Skin epidermis (tissue), 12 donors: ENCODE measurements around the gene EPN2.
A peak's percentile ranks its signal among the peaks of the same experiment; 100 is the strongest.

Experiments used
- H3K27ac ChIP-seq, 21 experiments: fragments of 200-600 bp; sonication (generic) in 11 of 21; one replicate each; pipeline ENCODE4 v1.5.0; 2020; ENCODE audit warnings: mild to moderate bottlenecking in 3 of 21, inconsistent platforms in 2 of 21, moderate library complexity in 2 of 21
- H3K4me3 ChIP-seq, 7 experiments: fragments of 200-600 bp; sonication (generic) in 2 of 7; one replicate each; pipeline ENCODE4 v1.5.0; 2020; ENCODE audit warnings: inconsistent platforms in 2 of 7, mild to moderate bottlenecking in 2 of 7, moderate library complexity in 1 of 7

Gene EPN2

DNA sequence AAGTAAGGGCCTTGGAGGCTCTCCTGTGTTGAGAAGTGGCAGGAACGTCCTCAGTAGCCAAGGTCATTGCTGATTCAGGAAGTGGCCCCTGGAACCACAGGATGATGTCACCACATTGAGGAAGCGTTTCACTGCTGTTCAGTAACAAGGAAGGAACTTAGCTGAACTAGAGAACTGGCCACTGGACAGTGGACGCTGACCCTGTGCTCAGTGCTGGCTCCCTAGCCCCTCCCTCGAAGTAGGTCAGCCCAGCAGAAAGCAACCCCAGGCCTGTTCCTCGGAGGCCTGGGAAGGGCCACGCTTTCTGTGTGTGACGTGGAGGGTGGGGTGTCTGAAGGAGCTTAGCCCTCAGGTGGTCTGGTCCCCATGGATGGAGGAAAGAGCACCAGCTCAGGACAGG lies 67.0 kb downstream of the EPN2 start:
- Histone ChIP-seq H3K4me3 (no peak overlapping the region), H3K27ac (peak overlapping the region in 4 of 21 experiments; percentile 16 to 32 (median 25))

DNA sequence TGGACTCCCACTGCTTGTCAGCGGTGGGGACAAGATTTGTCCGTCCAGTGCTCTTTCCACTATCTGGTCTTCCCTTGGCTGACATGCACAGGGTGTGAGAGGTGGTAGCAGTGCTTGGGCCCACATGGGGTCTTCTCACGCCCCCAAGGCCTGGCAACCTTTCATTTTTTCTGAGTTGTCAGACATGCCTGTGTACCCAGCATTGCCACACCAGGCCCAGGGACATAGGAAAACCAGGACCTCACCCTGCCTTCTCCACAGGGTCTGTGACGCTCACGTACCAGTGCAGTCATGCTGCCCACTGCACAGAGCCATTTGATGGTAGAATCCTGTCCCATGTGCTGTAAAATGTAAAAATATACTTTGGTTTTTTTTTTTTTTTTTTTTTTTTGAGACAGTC lies 67.6 kb downstream of the EPN2 start:
- Histone ChIP-seq H3K27ac (peak overlapping the region in 4 of 21 experiments; percentile 16 to 32 (median 25)), H3K4me3 (no peak overlapping the region)

DNA sequence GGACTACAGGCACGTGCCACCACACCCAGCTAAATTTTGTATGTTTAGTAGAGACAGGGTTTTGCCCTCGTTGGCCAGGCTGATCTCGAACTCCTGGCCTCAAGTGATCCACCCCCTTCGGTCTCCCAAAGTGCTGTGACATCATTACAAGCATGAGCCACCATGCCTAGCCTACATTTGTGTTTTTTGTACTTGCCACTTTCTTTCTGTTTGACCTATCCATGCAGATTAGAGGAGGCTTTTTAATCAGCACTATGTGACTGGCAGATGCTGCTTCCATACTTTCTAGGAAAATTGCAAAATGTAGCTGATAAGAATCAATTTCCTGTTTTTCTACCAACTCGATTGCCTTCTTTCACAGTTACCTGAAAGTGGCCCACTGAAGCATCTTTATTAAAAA lies 68.1 kb downstream of the EPN2 start:
- Histone ChIP-seq H3K4me3 (no peak overlapping the region), H3K27ac (peak overlapping the region in 1 of 21 experiments; percentile 22)

DNA sequence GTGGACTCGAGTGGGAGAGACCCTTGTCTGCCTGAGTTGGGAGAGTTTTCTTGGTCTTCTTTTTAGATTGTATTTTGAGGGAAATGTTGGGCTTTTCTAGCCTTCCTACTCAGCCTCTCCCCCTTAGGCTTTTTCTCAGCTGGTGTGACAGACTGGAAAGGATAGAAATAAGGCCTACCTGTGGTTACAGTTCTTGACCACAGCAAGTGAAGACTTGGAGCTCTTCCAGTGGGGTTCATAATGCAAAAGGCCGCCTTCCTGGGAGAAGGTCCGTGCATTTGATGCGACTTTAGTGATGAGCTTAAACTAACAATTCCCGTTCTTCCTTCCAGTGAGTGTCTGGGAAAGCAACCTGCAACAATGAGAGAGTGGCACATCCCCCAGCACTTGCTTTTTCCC lies 68.6 kb downstream of the EPN2 start:
- Histone ChIP-seq H3K27ac (peak overlapping the region in 1 of 21 experiments; percentile 22), H3K4me3 (no peak overlapping the region)

DNA sequence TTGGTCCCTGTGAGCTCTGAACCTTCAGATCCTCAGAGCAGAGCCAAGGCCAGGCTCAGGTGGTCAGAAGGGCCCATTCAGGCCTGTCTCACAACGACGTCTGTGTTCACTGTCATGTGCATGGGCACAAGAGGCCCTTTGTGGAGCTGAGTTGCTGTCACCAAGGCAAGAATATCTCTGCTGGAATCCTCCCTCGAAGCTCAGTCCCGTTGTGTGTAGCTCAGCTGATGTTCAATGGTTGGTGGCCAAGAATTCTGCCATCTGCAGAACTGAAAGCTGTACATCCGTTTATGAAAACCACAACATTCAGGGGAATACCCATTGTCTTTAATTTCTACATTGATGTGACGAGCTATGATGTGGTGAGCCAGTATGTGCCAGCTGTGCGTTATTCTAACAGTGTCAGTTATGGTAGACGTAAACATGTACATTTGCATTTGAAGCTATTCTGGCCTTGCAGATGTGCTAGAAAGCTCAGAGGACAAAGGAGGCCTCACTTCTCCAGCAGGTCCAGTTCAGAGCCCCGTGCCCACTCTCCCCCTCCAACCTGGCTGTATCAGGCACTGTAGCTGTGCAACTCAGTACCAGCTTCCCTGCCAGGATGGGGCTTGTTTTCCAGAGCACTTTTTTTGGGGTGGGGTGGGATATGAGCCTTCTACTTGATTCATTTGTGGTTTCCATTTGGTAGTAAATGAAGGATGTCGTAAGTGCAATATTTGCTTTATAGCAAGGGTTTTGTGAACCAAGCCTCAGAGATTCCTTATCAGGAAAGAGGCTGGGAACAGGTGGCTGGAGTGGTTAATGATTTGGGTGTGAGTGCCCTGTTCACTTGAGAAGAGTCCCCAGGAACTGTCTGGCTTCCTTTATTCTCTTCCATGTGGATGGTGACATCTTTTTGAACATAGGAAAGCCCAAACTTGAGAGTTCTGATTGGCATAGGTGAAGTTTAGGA lies 69.3 kb downstream of the EPN2 start:
- no peak overlapping the region for H3K4me3 ChIP-seq
- H3K27ac ChIP-seq, result no peak overlapping the region

DNA sequence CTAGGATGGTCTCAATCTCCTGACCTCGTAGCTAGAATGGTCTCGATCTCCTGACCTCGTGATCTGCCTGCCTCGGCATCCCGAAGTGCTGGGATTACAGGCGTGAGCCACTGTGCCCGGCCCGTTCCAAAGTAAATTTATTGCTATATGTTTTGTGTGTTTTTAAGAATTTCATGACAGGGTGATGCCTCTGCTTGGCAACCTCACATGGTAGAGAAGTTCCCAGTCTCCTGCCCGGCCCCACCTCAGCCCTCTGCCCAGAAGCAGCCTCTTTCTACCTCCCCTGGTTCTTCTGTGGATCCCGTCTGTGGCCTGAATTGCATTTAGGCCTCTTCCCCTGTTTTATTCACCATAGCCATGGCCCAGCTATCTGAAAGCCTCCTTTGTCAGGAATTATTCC lies 70.4 kb downstream of the EPN2 start:
- Histone ChIP-seq H3K4me3 (no peak overlapping the region), H3K27ac (no peak overlapping the region)

DNA sequence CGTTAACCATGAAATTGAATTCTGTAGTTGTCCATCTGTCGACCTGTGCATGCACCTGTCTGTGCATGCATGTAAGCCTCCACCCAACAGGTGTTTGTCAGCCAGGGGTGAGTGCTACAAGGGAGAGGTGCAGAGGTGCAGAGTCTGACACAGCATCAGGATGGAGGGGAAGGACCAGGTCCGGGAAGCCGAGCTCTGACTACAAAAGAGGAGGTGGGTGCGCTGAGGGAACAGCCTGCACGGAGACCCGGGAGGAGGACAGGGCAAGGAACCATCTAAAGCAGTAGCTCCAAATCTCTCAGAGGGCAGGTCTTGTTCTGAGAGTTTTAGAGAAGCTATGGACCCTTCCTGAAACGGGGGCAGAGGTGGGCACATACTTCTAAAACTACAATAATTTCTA lies 71.2 kb downstream of the EPN2 start:
- H3K4me3 ChIP-seq, result no peak overlapping the region
- no peak overlapping the region for H3K27ac ChIP-seq

DNA sequence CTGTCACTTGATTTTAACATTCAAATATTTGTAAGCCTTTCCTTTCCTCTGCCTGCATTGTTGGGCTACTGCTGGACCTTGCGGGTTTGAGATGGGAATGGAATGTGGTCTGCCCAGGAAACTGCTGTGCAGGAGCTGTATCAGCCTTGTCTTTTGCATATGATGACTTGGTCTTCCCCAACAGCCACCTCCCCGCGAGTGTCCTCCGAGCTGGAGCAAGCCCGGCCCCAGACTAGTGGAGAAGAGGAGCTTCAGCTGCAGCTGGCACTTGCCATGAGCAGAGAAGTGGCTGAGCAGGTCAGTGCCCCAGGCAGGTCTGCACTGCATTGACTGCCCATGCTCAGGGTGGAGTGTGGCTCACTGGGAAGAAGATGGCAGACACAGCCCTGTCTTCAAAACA lies 72.5 kb downstream of the EPN2 start:
- Histone ChIP-seq H3K4me3 (no peak overlapping the region), H3K27ac (no peak overlapping the region)

DNA sequence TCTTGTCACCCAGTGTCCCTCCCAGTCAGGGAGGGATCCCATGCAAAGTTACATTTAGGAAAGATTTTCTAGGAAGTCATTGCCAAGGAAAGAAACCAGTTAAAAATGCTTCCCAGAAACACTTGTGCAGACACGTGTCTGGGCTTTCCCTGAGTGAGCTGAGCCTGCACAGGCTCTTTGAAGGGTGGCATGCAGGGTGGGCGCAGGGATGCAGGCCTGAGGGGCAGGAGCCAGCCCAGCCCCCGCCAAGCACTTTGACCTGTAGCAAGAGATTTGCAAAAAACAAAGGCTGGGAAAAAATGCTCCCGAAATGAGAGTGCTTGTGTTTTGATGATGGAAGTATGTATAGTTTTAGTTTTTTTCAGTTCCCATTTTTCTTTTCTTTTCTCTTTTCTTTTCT lies 73.0 kb downstream of the EPN2 start:
- Histone ChIP-seq H3K4me3 (no peak overlapping the region), H3K27ac (no peak overlapping the region)

DNA sequence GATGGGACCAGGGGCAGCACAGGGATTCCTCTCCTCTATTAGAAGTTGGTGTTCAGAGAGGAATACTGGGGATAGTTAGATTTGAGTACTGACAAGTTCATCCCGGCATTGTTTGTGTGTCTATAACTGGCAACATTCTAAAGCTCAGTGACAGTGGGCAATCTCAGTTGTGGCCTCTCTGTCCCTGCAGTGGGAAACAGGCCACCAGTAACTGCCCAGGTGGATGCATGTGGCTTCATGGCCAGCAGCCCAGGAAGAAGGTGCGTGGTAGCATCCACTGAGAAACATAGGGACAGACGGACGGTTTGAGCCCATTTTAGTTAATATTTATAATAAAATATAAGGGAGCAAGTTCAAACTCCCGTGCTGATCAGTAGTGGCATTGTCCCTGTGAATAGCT lies 73.8 kb downstream of the EPN2 start:
- Histone ChIP-seq H3K4me3 (no peak overlapping the region), H3K27ac (peak overlapping the region in 1 of 21 experiments; percentile 51)

DNA sequence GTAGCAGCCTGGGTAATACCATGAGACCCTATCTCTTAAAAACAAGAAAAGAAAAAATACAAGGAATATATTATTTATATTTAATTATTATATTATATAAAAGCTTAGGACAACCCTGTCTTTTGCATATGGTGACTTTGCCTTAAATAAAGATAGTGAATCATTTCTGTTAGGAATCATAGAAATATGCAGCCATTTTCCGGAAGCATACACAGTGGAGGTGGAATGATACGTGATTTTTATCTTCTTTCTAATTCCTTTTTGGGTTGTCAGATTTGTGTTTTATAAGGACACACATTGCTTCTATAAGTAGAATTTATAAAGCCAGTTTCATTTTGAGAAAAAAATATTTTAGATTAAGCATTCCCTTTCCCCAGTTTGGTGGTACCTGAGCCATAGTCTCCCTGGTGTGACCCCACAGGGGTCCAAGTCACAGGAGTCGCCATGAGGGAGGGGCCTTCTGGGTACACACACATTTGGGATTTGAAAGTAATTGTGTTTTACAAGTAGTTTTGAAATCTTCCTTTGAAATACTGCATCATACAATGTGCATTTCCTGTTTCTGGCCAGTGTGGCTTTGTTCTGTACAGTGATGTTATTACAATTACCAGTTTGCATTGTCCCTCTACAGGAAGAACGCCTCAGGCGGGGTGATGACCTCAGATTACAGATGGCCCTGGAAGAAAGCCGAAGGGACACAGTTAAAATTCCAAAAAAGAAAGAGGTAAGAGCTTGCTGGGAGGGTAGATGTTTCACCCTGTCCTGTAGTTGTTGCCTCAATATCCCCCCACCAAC lies 74.5 kb downstream of the EPN2 start:
- H3K27ac ChIP-seq, result peak overlapping the region in 6 of 21 experiments; percentile 1 to 44 (median 26)
- H3K4me3 ChIP-seq, result no peak overlapping the region

DNA sequence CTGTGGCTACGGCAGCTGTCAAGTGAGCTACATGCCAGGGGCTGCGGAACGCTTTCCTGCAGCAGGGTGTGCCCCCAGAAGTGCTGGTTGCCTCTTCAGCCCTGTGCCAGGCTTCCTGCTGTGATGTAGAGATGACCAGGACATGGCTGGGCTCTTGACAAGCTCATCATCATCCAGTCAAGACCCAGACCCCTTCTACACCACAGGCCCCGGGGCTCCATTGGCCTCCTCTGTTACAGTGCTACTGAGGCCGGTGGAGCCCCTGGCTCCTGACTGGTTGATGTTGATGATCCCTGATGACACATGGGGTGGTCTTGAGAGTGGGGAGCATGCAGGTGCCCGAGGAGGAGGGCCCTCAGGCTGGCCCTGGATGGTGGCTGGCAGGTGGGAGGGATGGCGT lies 75.2 kb downstream of the EPN2 start:
- no peak overlapping the region for H3K4me3 ChIP-seq
- peak overlapping the region in 8 of 21 experiments; percentile 9 to 62 (median 42) for H3K27ac ChIP-seq

DNA sequence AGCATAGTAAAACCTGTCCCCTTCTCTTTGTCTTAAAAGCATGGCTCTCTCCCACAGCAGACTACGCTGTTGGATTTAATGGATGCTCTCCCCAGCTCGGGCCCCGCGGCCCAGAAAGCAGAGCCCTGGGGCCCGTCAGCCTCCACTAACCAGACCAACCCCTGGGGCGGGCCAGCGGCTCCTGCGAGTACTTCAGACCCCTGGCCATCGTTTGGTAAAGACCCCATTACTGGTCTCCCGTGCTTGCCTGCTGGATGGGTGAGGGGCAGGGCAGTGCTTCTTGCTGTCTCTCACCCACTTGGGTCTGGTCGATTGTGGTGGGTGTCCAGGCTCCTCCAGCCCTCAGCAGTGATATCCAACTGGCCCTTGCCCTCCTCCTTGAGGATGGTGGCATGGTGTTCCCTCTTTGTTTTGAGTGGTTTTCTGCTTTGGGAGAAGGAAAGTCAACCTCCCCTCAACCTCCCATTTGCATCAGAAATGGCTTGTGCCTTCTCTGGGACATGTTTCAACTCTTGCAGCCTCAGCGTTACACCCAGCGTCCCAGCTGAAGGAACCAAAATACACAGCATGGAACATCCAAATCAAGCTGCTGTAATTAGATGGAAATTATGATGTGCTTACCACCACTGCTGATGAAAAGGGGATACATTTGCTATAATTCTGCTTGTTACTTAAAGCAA lies 76.0 kb downstream of the EPN2 start:
- H3K27ac ChIP-seq, result peak overlapping the region in 8 of 21 experiments; percentile 9 to 55 (median 38)
- H3K4me3 ChIP-seq, result no peak overlapping the region

DNA sequence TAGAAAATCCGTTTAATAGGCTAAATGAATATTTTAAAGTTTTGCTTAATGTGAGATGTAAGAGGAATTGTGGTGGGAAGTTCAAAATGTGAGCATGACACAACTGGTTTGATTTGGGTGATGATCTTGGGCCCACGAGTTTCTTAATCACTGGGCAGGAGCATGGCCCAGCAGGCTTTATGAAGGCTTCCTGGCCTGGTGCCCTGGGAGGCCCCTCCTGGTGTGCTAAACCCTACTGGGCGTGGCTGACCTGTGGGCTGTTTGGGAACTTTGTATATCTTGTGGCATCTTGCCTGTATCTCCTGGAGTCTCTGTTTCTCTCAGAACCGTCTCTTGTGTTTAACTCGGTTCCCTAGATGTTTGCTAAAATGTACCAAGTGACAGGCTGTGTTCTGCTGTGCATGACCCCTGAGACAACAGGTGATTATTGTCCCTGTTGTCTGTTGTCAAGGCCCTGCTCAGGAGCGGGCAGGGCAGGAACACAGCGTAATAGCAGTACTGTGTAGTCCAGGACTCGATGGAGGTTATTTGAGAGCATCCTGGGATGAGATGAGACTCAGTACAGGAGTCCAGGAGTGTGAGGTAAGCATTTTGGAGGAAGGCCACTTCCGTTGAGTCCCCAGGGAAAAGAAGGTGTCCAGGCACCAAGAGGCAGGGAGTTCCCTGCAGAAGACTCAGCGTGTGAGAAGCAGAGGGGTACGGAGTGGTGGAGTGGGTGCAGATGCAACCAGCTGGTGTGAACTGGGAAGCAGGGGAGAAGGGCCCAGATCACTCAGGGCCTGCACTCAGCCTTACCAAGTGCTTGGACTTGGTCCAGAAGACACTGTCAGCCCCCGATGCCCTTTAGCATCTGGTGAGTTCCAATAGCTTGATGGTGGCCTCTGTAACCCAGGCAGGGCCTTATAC lies 76.8 kb downstream of the EPN2 start:
- Histone ChIP-seq H3K27ac (peak overlapping the region in 4 of 21 experiments; percentile 15 to 65 (median 39)), H3K4me3 (no peak overlapping the region)

DNA sequence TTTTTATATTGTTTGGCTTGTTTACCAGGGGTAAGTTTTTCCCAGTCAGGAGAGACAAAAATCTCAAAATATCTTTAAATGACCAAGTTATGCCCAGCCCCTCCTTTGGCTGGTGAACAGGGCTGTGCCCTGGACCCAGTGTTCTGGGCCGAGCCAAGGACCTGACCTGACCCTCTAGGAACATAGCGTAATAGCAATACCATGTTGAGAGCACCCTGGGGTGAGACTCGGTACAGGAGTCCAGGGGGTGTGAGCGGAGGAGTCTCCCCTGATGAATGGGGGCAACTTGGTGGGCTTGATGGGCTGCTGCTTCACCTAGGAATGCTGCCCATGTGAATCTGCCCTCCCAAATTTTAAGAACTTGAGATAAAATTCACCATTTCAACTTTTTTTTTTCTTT lies 77.9 kb downstream of the EPN2 start:
- H3K27ac ChIP-seq, result no peak overlapping the region
- H3K4me3 ChIP-seq, result no peak overlapping the region

DNA sequence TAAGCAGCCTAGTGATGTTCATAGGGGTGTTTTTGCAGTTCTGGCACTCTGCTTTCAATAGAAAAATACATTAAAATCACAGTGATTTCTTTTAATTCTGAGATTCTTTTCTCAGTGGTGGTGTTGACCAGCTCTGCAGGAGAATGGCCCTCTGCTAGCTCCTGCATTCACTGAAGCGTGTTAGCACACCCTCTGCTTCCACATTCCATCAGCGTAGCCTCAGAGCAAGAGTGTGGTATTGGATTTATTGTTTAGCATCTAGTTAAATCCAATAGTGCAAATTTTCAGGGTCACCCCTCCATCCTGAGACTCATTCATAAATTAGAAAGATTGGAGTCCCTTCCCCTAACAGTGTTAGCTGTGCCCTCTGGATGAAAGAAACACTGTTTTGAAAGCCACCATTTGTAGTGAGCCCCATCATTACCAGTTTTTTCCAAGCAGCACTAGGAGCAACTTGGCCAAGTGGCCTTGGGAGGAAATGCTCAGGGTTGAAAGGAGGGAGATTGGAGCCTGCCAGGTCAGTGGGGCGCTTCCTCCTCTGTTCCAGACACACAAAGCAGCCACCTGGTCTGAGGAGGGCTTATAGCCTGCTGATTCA lies 79.7 kb downstream of the EPN2 start:
- H3K4me3 ChIP-seq, result no peak overlapping the region

DNA sequence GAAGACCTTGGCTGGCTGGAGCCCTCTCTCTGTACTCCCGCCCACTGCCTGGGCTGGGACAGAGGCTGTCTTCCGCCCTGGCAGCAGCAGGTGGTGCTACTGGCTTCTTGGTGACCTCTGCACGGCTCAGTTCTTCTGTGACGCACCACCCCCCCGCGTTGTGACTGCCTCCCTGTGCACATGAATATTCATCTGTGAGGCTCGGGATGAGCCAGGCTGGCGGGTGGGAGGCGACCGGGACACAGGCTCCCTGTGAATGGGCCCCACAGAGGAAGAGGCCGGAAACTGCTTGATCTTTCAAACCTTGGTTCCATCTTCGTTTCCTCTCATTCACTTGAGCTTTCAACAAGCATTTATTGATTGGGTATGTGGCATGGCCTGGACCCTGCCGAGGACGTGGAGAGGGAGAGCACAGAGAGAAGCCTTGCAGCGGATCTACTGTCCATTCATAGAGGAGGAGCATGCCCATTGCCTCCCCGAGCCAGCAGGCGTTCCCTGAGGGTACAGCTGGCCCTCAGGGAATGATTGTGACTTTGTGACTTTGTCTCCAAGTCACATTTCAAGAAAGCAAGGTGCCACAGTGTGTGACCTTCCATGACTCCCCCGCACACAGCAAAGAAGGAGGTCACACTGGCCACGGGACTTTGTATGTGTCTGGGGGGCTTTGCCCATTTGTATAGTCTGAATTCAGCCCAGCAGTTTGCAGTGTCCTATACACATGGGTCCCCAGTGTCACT lies 80.4 kb downstream of the EPN2 start:
- Histone ChIP-seq H3K4me3 (no peak overlapping the region), H3K27ac (peak overlapping the region in 2 of 21 experiments; percentile 19 to 49)

More for the DNA sequence above, 79.7 kb downstream of the EPN2 start:
- H3K27ac ChIP-seq, result peak overlapping the region in 2 of 21 experiments; percentile 19 to 49

DNA sequence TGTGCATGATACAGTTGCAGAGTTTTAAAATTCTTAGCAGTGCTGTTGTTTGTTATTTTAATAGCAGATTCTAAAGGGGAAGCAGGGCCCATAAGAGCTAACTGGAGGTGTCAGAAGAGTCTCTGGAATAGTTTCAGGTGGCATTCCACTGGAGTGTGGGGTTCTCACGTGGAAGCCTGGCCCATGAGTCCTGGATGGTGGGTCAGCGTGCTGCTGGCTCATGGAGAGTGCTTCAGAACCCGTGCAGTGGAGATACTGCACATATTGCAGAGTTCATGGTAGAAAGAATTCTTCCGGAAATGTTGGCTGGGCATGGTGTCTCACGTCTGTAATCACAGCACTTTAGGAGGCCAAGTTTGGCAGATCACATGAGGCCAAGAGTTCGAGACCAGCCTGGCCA lies 81.4 kb downstream of the EPN2 start:
- no peak overlapping the region for H3K27ac ChIP-seq
- no peak overlapping the region for H3K4me3 ChIP-seq
